ENCODE data around the gene ZBTB6. TPM values are rescaled to one million over a fixed set of nuclear protein-coding genes. Genes with fewer than 3 reads are reported as not detected.
A peak's percentile ranks its signal among the peaks of the same experiment; 100 is the strongest.

Gene ZBTB6
- total RNA-seq, 2 donors from 2014 or later: 3.3 to 5.7 TPM

GRCh38 chr9:122939601-122940000 lies 26.5 kb upstream of the ZBTB6 start:
- no peaks in the 10 kb centered on the region for H3K36me3 ChIP-seq (replicated peaks in 1 of 2; ENCODE audit: insufficient read depth in 1 of 2, low read depth in 2 of 2)
- DNase-seq (no peak), ATAC-seq (no peak)
- no peak overlapping the region for H3K4me3 ChIP-seq
- peaks cover 20% of the 10 kb centered on the region for H3K4me1 ChIP-seq
- intact Hi-C loops (cut with DNase I): no loop called here
- 77 to 87% methylated on average over 4 of the region's 4 CpGs for WGBS, 2 donors
- H3K9me3 ChIP-seq: no peaks in the 10 kb centered on the region
- H3K27me3 ChIP-seq: no peaks in the 10 kb centered on the region
- no peak overlapping the region for H3K27ac ChIP-seq
- TF ChIP-seq POLR2A (IDR thresholded peaks at IDR 0.05): no peak
- TF ChIP-seq, protein P1, sequence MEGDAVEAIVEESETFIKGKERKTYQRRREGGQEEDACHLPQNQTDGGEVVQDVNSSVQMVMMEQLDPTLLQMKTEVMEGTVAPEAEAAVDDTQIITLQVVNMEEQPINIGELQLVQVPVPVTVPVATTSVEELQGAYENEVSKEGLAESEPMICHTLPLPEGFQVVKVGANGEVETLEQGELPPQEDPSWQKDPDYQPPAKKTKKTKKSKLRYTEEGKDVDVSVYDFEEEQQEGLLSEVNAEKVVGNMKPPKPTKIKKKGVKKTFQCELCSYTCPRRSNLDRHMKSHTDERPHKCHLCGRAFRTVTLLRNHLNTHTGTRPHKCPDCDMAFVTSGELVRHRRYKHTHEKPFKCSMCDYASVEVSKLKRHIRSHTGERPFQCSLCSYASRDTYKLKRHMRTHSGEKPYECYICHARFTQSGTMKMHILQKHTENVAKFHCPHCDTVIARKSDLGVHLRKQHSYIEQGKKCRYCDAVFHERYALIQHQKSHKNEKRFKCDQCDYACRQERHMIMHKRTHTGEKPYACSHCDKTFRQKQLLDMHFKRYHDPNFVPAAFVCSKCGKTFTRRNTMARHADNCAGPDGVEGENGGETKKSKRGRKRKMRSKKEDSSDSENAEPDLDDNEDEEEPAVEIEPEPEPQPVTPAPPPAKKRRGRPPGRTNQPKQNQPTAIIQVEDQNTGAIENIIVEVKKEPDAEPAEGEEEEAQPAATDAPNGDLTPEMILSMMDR (IDR thresholded peaks at IDR 0.05): no peak

GRCh38 chr9:122936883-122937282 lies 23.8 kb upstream of the ZBTB6 start:
- peaks cover 15% of the 10 kb centered on the region for H3K4me1 ChIP-seq
- no peaks in the 10 kb centered on the region for H3K27me3 ChIP-seq
- H3K36me3 ChIP-seq (replicated peaks in 1 of 2; ENCODE audit: insufficient read depth in 1 of 2, low read depth in 2 of 2): no peaks in the 10 kb centered on the region
- H3K9me3 ChIP-seq: no peaks in the 10 kb centered on the region
- 48 to 60% methylated on average over 1 of the region's 1 CpG for WGBS, 2 donors
- TF ChIP-seq, protein P1 (IDR thresholded peaks at IDR 0.05): no peak
- TF ChIP-seq POLR2A (IDR thresholded peaks at IDR 0.05): no peak
- H3K4me3 ChIP-seq: no peak overlapping the region
- intact Hi-C loops (cut with DNase I): no loop called here
- DNase-seq (no peak), ATAC-seq (no peak)
- no peak overlapping the region for H3K27ac ChIP-seq

DNA sequence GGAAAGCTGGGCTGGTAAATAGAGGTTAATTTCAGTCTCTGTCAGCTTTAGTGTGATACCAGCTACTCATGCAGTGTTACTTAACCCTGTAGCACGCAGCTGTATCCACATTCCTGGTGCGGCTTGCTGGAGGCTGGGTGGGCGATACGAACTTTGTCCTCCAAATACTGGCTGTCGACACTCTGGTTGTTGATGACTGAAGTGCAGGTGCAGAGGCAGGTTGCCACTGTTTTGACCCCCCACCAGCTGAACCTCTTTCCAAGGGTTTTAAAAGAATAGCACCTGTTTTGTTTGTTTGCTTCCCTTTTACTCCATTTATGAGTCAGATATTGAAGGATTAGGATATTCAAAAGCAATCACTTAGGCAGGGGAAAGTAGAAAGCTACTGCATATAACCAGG lies 23.3 kb upstream of the ZBTB6 start:
- no peaks in the 10 kb centered on the region for H3K9me3 ChIP-seq
- no peaks in the 10 kb centered on the region for H3K36me3 ChIP-seq (replicated peaks in 1 of 2; ENCODE audit: insufficient read depth in 1 of 2, low read depth in 2 of 2)
- intact Hi-C loops (cut with DNase I): no loop called here
- no peak for TF ChIP-seq POLR2A (IDR thresholded peaks at IDR 0.05)
- TF ChIP-seq, protein P1 (IDR thresholded peaks at IDR 0.05): no peak
- ATAC-seq (no peak), DNase-seq (no peak)
- WGBS, 2 donors: 78 to 95% methylated on average over 4 to 5 of the region's 5 CpGs
- H3K4me3 ChIP-seq: no peak overlapping the region
- no peaks in the 10 kb centered on the region for H3K27me3 ChIP-seq
- H3K27ac ChIP-seq: no peak overlapping the region
- peaks cover 12% of the 10 kb centered on the region for H3K4me1 ChIP-seq

DNA sequence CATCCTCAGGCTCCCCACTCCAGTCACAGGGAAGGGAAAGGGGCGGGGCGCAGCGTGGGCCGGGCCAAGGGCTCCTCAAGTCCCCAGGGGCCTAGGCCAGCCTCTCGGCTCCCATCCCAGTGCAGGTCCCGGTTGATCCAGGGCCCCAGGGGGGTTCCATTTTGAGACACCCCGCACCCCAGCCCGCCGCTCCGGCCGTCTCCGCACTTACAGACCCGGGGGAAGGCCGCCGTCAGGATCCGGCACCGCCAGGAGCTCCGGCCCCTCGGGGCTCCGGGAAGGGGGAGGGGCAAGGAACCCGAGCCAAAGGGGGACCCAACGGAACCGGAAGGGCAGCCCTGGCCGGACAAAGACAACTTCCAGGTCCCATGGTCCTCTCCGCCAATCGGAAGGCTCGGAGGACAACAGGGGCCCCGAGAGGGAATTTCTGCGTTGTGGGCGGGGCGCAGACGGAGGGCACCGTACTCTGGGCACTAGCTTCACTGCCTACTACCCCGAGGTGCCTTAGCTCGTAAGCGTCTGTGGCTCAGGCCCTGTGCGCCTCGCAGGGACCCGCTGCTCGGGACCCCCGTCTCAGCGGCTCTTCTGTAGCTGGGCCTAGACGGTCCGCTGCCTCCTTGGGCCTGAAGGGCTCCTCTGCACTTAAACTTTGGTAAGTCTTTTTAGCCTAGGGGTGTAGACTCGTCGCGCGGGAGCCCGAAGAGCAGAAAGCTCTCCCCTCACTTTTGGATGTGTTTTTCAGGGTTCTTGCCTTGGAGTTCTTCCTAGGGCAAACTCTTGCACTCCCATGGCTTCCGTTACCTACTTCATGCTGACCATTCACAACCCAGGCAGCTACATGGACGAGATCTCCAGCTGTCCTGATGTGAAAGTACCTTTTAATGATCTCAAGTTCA lies 18.4 kb upstream of the ZBTB6 start, which contains the start of gene ZBTB26:
ZBTB26 (minus strand) TSS at position 287 of the 896 bp plus-strand sequence. CDS start 11,578 bp downstream, outside the sequence.
- ATAC-seq (peak; percentile 100), DNase-seq (peak; percentile 91 to 96 (median 94))
- H3K9me3 ChIP-seq: no peaks in the 10 kb centered on the region
- H3K27ac ChIP-seq: peak within 1 kb of the TSS; percentile 6 to 84 (median 60)
- peaks cover 22% of the 10 kb centered on the region for H3K4me1 ChIP-seq
- no peaks in the 10 kb centered on the region for H3K27me3 ChIP-seq
- 0% methylated on average over 36 to 51 of the region's 51 CpGs for WGBS, 2 donors
- intact Hi-C loops (cut with DNase I): no loop called here
- H3K4me3 ChIP-seq: peak within 1 kb of the TSS; percentile 88 to 97
- no peaks in the 10 kb centered on the region for H3K36me3 ChIP-seq (replicated peaks in 1 of 2; ENCODE audit: insufficient read depth in 1 of 2, low read depth in 2 of 2)
- peak; percentile 41 to 80 (median 71) for TF ChIP-seq POLR2A (IDR thresholded peaks at IDR 0.05)
- TF ChIP-seq, protein P1 (IDR thresholded peaks at IDR 0.05): no peak
